ENCODE data around the gene KIAA1217.
"Not testable (repeated sequence)": the region's sequence is repeated elsewhere in the genome, so short reads cannot be mapped to it uniquely, and the experiment has no call there.

Gene KIAA1217

GRCh38 chr10:24349379-24350001 lies 140.6 kb downstream of the KIAA1217 start:
- Histone ChIP-seq H3F3A (ENCODE audit: control insufficient read depth, insufficient read depth) (no peaks in the 10 kb centered on the region), H3K4me2 (ENCODE audit: low read length) (no peak overlapping the region), H3K9me2 (replicated peaks; ENCODE audit: control insufficient read depth, low read length) (no peaks in the 10 kb centered on the region), H3K27ac (ENCODE audit: low read depth, low read length) (no peak overlapping the region), H3K4me1 (ENCODE audit: control insufficient read depth, low read length) (no peaks in the 10 kb centered on the region), H3K9me3 (ENCODE audit: control insufficient read depth, insufficient read depth, low read length) (no peaks in the 10 kb centered on the region), H3K79me2 (ENCODE audit: control insufficient read depth, low read length) (no peaks in the 10 kb centered on the region), H3K27me3 (ENCODE audit: control insufficient read depth, low read length) (peaks cover 5% of the 10 kb centered on the region), H3K36me3 (ENCODE audit: control insufficient read depth, low read length) (no peaks in the 10 kb centered on the region), H3K4me3 (ENCODE audit: low read length) (no peak overlapping the region), H4K20me1 (ENCODE audit: control insufficient read depth, insufficient read depth, low read depth, low read length) (no peaks in the 10 kb centered on the region)
- TF ChIP-seq CTCF (IDR thresholded peaks at IDR 0.05; ENCODE audit: low read depth, low read length, poor library complexity, severe bottlenecking) (no peak), EZH2phosphoT487 (IDR thresholded peaks at IDR 0.05; ENCODE audit: borderline replicate concordance, low read length) (no peak)

GRCh38 chr10:24350070-24350921 lies 141.4 kb downstream of the KIAA1217 start:
- no peak overlapping the region for H3K4me3 ChIP-seq (ENCODE audit: low read length)
- H3K27me3 ChIP-seq (ENCODE audit: control insufficient read depth, low read length): peaks cover 5% of the 10 kb centered on the region
- no peaks in the 10 kb centered on the region for H3F3A ChIP-seq (ENCODE audit: control insufficient read depth, insufficient read depth)
- no peaks in the 10 kb centered on the region for H3K36me3 ChIP-seq (ENCODE audit: control insufficient read depth, low read length)
- H3K27ac ChIP-seq (ENCODE audit: low read depth, low read length): no peak overlapping the region
- no peaks in the 10 kb centered on the region for H3K4me1 ChIP-seq (ENCODE audit: control insufficient read depth, low read length)
- H3K9me2 ChIP-seq (replicated peaks; ENCODE audit: control insufficient read depth, low read length): no peaks in the 10 kb centered on the region
- H3K79me2 ChIP-seq (ENCODE audit: control insufficient read depth, low read length): no peaks in the 10 kb centered on the region
- no peak for TF ChIP-seq CTCF (IDR thresholded peaks at IDR 0.05; ENCODE audit: low read depth, low read length, poor library complexity, severe bottlenecking)
- TF ChIP-seq EZH2phosphoT487 (IDR thresholded peaks at IDR 0.05; ENCODE audit: borderline replicate concordance, low read length): no peak
- H4K20me1 ChIP-seq (ENCODE audit: control insufficient read depth, insufficient read depth, low read depth, low read length): no peaks in the 10 kb centered on the region
- no peak overlapping the region for H3K4me2 ChIP-seq (ENCODE audit: low read length)
- no peaks in the 10 kb centered on the region for H3K9me3 ChIP-seq (ENCODE audit: control insufficient read depth, insufficient read depth, low read length)

- H3K4me3 ChIP-seq (ENCODE audit: low read length); H3K9me3 ChIP-seq (ENCODE audit: control insufficient read depth, insufficient read depth, low read length); H3K27me3 ChIP-seq (ENCODE audit: control insufficient read depth, low read length); H3F3A ChIP-seq (ENCODE audit: control insufficient read depth, insufficient read depth); H3K4me1 ChIP-seq (ENCODE audit: control insufficient read depth, low read length); H3K9me2 ChIP-seq (replicated peaks; ENCODE audit: control insufficient read depth, low read length); H3K36me3 ChIP-seq (ENCODE audit: control insufficient read depth, low read length); H3K79me2 ChIP-seq (ENCODE audit: control insufficient read depth, low read length); H3K27ac ChIP-seq (ENCODE audit: low read depth, low read length); H4K20me1 ChIP-seq (ENCODE audit: control insufficient read depth, insufficient read depth, low read depth, low read length); H3K4me2 ChIP-seq (ENCODE audit: low read length): not testable (repeated sequence)
Measured at GRCh38 chr10:24350922-24351225, 141.9 kb downstream of the KIAA1217 start.

GRCh38 chr10:24351961-24352360 lies 143.0 kb downstream of the KIAA1217 start:
- TF ChIP-seq CTCF (IDR thresholded peaks at IDR 0.05; ENCODE audit: low read depth, low read length, poor library complexity, severe bottlenecking) (no peak), EZH2phosphoT487 (IDR thresholded peaks at IDR 0.05; ENCODE audit: borderline replicate concordance, low read length) (no peak)
- Histone ChIP-seq H3K4me2 (ENCODE audit: low read length) (no peak overlapping the region), H3K9me3 (ENCODE audit: control insufficient read depth, insufficient read depth, low read length) (no peaks in the 10 kb centered on the region), H3K36me3 (ENCODE audit: control insufficient read depth, low read length) (no peaks in the 10 kb centered on the region), H3K79me2 (ENCODE audit: control insufficient read depth, low read length) (no peaks in the 10 kb centered on the region), H4K20me1 (ENCODE audit: control insufficient read depth, insufficient read depth, low read depth, low read length) (no peaks in the 10 kb centered on the region), H3F3A (ENCODE audit: control insufficient read depth, insufficient read depth) (no peaks in the 10 kb centered on the region), H3K4me1 (ENCODE audit: control insufficient read depth, low read length) (no peaks in the 10 kb centered on the region), H3K27me3 (ENCODE audit: control insufficient read depth, low read length) (peaks cover 5% of the 10 kb centered on the region), H3K9me2 (replicated peaks; ENCODE audit: control insufficient read depth, low read length) (no peaks in the 10 kb centered on the region), H3K4me3 (ENCODE audit: low read length) (no peak overlapping the region), H3K27ac (ENCODE audit: low read depth, low read length) (no peak overlapping the region)
